ENCODE measurements around the gene HNRNPCL1.
"Not testable (repeated sequence)": the region's sequence is repeated elsewhere in the genome, so short reads cannot be mapped to it uniquely, and the experiment has no call there.

DNA sequence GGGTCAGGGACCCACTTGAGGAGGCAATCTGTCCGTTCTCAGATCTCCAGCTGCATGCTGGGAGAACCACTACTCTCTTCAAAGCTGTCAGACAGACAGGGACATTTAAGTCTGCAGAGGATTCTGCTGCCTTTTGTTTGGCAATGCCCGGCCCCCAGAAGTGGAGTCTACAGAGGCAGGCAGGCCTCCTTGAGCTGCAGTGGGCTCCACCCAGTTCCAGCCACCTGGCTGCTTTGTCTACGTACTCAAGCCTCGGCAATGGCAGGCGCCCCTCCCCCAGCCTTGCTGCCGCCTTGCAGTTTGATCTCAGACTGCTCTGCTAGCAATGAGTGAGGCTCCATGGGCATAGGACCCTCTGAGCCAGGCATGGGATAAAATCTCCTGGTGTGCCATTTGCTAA is 29.5 kb downstream of the HNRNPCL1 start:
- TF ChIP-seq, protein P1, sequence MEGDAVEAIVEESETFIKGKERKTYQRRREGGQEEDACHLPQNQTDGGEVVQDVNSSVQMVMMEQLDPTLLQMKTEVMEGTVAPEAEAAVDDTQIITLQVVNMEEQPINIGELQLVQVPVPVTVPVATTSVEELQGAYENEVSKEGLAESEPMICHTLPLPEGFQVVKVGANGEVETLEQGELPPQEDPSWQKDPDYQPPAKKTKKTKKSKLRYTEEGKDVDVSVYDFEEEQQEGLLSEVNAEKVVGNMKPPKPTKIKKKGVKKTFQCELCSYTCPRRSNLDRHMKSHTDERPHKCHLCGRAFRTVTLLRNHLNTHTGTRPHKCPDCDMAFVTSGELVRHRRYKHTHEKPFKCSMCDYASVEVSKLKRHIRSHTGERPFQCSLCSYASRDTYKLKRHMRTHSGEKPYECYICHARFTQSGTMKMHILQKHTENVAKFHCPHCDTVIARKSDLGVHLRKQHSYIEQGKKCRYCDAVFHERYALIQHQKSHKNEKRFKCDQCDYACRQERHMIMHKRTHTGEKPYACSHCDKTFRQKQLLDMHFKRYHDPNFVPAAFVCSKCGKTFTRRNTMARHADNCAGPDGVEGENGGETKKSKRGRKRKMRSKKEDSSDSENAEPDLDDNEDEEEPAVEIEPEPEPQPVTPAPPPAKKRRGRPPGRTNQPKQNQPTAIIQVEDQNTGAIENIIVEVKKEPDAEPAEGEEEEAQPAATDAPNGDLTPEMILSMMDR (IDR thresholded peaks at IDR 0.05) = not testable (repeated sequence)
- TF ChIP-seq POLR2A (IDR thresholded peaks at IDR 0.05) = not testable (repeated sequence)

Measured in uterus (tissue), 2 donors.